Psoas muscle (tissue), 8 donors: Measurements from ENCODE around the gene SRMS. TPM values are rescaled to one million over a fixed set of nuclear protein-coding genes. Genes with fewer than 3 reads are reported as not detected.
"Not testable (repeated sequence)": the region's sequence is repeated elsewhere in the genome, so short reads cannot be mapped to it uniquely, and the experiment has no call there.

Experiments used
- ATAC-seq, 4 donors: fragments of 200-7000 bp; cut with Tn5 transposase; one replicate each; pipeline ENCODE4 v1.9.1; 2020; ENCODE audit warnings: moderate library complexity in 3 of 4, mild to moderate bottlenecking in 2 of 4
- DNase-seq, 2 donors: peaks; one replicate each; pipeline ENCODE4 v3.0.0-alpha.2; 2020
- H3K27ac ChIP-seq: fragments of 200-600 bp; one replicate; pipeline ENCODE4 v1.8.0; 2022
- H3K27me3 ChIP-seq, 3 donors: fragments of 200-600 bp in 1 of 3; one replicate each; pipeline versions ENCODE4 v1.6.1 to v1.8.0; 2013 to 2022; ENCODE audit warnings: low read length in 2 of 3, mild to moderate bottlenecking in 2 of 3, moderate library complexity in 1 of 3; ENCODE audit not compliant: insufficient read depth in 3 of 3
- H3K36me3 ChIP-seq, 2 donors: fragments of 200-600 bp in 1 of 2; one replicate each; pipeline versions ENCODE4 v1.6.1 to v1.8.0; 2013 to 2022; ENCODE audit warnings: low read depth in 1 of 2, mild to moderate bottlenecking in 1 of 2, moderate library complexity in 1 of 2; ENCODE audit not compliant: insufficient read depth in 1 of 2
- H3K4me1 ChIP-seq: fragments of 200-600 bp; one replicate; pipeline ENCODE4 v1.8.0; 2022
- H3K4me3 ChIP-seq: fragments of 200-600 bp; one replicate; pipeline ENCODE4 v1.8.0; 2022; ENCODE audit warnings: mild to moderate bottlenecking
- H3K9me3 ChIP-seq: fragments of 200-600 bp; one replicate; pipeline ENCODE4 v1.8.0; 2022
- WGBS, 3 donors: extraction: QIAGEN DNeasy Blood & Tissue Kit; methylation state at CpG; one replicate each; pipeline versions ENCODE4 v1.1.6 to v1.1.7; 2013; 5-methylcytosine and 5-hydroxymethylcytosine counted together
- intact Hi-C, 2 donors: fragments of 100-400 bp; cut with DNase I; formaldehyde crosslinking; loops; one replicate each; pipeline versions ENCODE4 v1.11.0 to v1.14.2; 2022
- polyA plus RNA-seq, 3 donors: library from polyadenylated mRNA; stranded (reverse); fragments of 200-250 nt; gene quantifications; one replicate each; pipeline ENCODE4 v1.2.3, GENCODE V29; 2013
- total RNA-seq, 4 donors: library from RNA; stranded (reverse); fragmentation: NEBNext Ultra II Directional in 2 of 4; extraction: Animal tissue kit (Norgen Biotek cat#: 25700) in 2 of 4; gene quantifications; one replicate each; pipeline versions ENCODE4 v1.2.1 to v1.2.4, GENCODE V29; 2021 to 2023
- TF ChIP-seq, protein P1 (sequence below): fragments of 200-600 bp; IDR thresholded peaks from one replicate; pipeline ENCODE4 v1.8.0; 2022; ENCODE audit warnings: antibody characterized with exemption
- donor health status: healthy with polysubstance abuse.
- donor health status: DM: no; HTN: no; CAD: no; lungs with moderate emphysema.
- donor health status: Bipolar disorder and iron deficiency.
- donor health status: healthy.
- donor health status: DM: yes; HTN: yes; CAD: no.
- donor health status: DM: no; HTN: no; CAD: no.
- donor health status: DM: no; HTN: no; CAD: no.
- donor health status: DM: yes; HTN: yes; CAD: no.

SRMS gene
- total and polyA plus RNA-seq, 7 donors = not detected

DNA sequence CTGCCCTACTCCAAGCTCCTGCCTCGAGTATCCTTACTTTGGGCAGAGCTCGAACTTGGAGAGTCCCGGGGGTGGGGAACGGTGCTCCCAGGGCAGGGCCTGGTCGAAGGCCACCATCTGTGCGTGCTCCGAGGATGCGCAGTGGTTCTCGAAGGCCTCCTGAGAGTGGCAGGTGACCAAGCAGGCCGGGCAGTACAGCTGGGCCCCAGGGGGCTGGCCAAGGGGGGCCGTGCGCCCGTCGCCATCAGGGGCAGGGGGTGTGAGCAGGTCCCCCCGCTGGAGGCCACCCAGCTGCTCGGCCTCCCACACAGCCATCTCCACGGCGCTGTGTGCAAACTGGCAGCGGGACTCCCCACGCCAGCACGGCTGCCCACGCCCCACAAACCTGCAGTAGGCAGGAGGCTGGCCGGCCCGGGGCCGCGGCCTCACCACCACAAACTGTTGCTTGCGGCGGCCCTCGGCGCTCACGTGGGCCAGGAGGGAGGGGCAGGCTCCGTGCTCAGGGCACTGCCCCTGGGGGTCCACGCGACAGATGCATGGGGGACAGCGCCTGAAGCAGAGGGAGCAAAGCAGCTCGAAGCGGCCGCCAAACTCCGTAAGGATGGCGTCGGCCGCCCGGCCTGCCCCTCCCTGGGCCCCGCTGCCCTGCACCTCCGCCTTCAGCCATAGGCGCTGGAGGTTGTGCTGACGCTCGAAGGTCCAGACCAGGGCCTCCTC, 24.7 kb upstream of the SRMS start:
- intact Hi-C loops = no loop called here
- ATAC-seq (no peak), DNase-seq (no peak)
- 89 to 91% (median 89%) methylated on average over 34 to 48 of the region's 48 CpGs for whole genome bisulfite sequencing, 3 donors
- H3K4me1 ChIP-seq = peaks cover 5% of the 10 kb centered on the region
- no peaks in the 10 kb centered on the region for H3K9me3 ChIP-seq
- TF ChIP-seq, protein P1, sequence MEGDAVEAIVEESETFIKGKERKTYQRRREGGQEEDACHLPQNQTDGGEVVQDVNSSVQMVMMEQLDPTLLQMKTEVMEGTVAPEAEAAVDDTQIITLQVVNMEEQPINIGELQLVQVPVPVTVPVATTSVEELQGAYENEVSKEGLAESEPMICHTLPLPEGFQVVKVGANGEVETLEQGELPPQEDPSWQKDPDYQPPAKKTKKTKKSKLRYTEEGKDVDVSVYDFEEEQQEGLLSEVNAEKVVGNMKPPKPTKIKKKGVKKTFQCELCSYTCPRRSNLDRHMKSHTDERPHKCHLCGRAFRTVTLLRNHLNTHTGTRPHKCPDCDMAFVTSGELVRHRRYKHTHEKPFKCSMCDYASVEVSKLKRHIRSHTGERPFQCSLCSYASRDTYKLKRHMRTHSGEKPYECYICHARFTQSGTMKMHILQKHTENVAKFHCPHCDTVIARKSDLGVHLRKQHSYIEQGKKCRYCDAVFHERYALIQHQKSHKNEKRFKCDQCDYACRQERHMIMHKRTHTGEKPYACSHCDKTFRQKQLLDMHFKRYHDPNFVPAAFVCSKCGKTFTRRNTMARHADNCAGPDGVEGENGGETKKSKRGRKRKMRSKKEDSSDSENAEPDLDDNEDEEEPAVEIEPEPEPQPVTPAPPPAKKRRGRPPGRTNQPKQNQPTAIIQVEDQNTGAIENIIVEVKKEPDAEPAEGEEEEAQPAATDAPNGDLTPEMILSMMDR = no peak
- H3K36me3 ChIP-seq = no peaks in the 10 kb centered on the region
- H3K4me3 ChIP-seq = no peak overlapping the region
- H3K27me3 ChIP-seq = peaks cover 0 to 41% (median 3%) of the 10 kb centered on the region in 3 donors
- no peak overlapping the region for H3K27ac ChIP-seq

DNA sequence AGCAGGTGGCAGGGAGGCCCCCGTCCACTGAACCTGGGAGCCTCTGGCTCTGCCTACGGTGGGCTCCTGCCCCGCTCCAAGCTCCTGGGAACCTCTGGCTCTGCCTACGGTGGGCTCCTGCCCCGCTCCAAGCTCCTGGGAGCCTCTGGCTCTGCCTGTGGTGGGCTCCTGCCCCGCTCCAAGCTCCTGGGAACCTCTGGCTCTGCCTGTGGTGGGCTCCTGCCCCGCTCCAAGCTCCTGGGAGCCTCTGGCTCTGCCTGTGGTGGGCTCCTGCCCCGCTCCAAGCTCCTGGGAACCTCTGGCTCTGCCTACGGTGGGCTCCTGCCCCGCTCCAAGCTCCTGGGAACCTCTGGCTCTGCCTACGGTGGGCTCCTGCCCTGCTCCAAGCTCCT, 23.5 kb upstream of the SRMS start:
- intact Hi-C loops, ATAC-seq, H3K4me3 ChIP-seq, H3K4me1 ChIP-seq, H3K27ac ChIP-seq, H3K36me3 ChIP-seq, DNase-seq, H3K9me3 ChIP-seq: not testable (repeated sequence)
- H3K27me3 ChIP-seq = peaks cover 0 to 41% (median 3%) of the 10 kb centered on the region in 3 donors
- 59 to 82% (median 71%) methylated on average over 2 to 7 of the region's 11 CpGs for WGBS, 3 donors

DNA sequence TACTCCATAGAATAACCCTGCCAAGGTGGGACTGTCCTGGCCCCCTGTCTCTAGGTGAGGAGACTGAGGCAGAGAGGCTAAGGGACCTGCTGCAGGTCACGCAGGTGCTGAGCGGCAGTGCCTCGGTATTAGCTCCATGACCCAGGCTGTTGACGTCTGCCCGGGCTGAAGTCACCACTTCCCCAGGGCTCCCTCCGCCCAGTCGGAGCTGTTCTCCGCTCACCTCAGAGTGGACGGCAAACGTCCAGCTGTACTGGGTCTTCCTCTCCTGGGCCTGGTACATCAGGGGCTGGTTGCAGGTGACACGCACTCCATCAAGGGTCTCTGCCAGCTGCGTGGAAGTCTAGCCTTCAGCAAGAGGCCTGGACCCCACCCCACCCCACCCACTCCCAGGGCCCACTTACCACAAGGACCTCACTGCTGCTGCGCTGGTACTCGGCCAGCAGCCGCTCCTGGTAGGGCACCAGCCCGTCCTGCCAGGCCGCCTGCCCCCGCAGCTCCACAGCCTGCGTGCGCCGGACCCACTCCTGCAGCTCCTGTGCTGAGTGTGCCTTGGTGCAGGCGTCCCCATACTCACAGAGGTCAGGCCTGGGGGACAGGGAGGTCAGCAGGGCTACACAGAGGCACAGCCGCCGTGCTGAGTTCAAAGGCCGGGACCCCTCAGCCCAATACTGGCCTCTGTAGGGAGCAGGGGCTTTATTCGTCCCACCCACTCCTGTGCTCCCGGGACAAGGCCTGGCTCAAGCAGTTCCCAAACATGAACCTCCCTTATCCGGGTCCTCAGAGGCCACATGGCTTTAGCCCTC, 22.9 kb upstream of the SRMS start:
- Histone ChIP-seq H3K9me3 (no peaks in the 10 kb centered on the region), H3K27ac (no peak overlapping the region), H3K4me1 (no peaks in the 10 kb centered on the region), H3K27me3 (peaks cover 0 to 41% (median 3%) of the 10 kb centered on the region in 3 donors), H3K36me3 (no peaks in the 10 kb centered on the region), H3K4me3 (no peak overlapping the region)
- TF ChIP-seq, protein P1 = no peak
- 86 to 91% (median 88%) methylated on average over 26 to 28 of the region's 28 CpGs for WGBS, 3 donors
- DNase-seq (no peak), ATAC-seq (no peak)
- intact Hi-C loops = no loop called here

DNA sequence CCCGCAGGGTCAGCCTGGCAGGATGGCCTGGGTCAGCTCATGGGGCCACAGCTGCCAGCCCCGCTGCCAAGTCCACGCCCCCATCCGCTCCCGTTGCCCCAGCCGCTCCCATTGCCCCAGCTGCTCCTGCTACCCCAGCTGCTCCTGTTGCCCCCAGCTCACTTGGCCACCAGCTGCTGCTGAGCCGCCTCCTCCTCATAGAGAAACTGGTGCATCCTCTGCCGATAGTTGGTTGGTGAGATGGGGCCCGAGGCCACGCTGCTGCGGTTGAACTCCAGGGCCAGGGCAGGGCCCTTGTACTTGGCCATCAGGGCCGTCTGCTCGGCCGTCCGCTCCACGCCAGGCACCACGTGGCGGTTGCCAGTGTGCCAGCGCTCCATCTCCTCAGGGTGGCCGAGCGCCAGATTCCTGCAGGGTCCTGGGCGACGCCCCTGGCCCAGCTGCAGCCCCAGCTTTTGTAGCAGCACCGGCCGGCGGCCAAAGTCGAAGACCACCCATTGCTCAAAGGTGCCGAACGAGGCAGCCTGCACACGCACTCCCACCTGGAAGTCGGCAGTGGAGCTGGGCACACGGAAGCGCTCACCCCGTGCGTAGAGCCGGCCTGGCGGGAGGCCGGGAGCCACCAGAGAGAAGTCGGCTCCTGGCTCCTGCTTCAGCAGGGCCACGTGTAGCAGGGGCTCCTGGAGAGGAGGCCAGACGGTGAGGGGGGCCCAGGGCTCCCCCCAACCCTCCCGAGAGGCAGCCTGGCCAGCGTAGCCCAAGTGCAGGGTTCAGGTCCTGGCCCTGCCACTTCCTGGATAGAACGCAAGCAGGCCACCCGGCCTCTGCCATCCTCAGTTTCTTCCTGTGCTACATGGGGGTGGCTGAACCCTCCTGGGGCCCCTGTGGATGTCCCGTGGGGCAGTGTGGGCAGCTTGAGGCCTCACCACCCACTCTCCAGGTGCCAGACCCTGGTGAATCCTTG, 21.7 kb upstream of the SRMS start:
- no peak for ATAC-seq
- peaks cover 0 to 4% of the 10 kb centered on the region in 2 donors for H3K36me3 ChIP-seq
- TF ChIP-seq, protein P1 = no peak
- no peak overlapping the region for H3K27ac ChIP-seq
- no peaks in the 10 kb centered on the region for H3K4me1 ChIP-seq
- WGBS, 3 donors = 43 to 55% (median 44%) methylated on average over 45 to 46 of the region's 46 CpGs
- no peaks in the 10 kb centered on the region for H3K9me3 ChIP-seq
- H3K27me3 ChIP-seq = peaks cover 0 to 38% (median 3%) of the 10 kb centered on the region in 3 donors
- H3K4me3 ChIP-seq = no peak overlapping the region
- intact Hi-C loops = no loop called here
- DNase-seq = no peak
